Large intestine (tissue), 3 donors: ENCODE data around the gene PCDHA5. TPM values are rescaled to one million over a fixed set of nuclear protein-coding genes. Genes with fewer than 3 reads are reported as not detected.
"Not testable (repeated sequence)": the region's sequence is repeated elsewhere in the genome, so short reads cannot be mapped to it uniquely, and the experiment has no call there.

Source experiments
- DNase-seq, 2 donors: peaks; one replicate each; pipeline versions ENCODE4 v3.0.0 to v3.0.0-alpha.2; 2013
- H3K27ac ChIP-seq: one replicate; pipeline ENCODE4 v1.5.1; 2013; ENCODE audit warnings: low read length
- H3K27me3 ChIP-seq: 2 replicates; pipeline ENCODE4 v1.6.1; 2013; ENCODE audit warnings: low read length; ENCODE audit not compliant: control insufficient read depth, insufficient read depth
- H3K36me3 ChIP-seq: 2 replicates; pipeline ENCODE4 v1.6.1; 2013; ENCODE audit warnings: low read length; ENCODE audit not compliant: control insufficient read depth, insufficient read depth
- H3K4me1 ChIP-seq: one replicate; pipeline ENCODE4 v1.6.1; 2013; ENCODE audit warnings: low read length; ENCODE audit not compliant: control insufficient read depth, insufficient read depth
- H3K4me3 ChIP-seq: one replicate; pipeline ENCODE4 v1.5.1; 2013; ENCODE audit warnings: low read length
- H3K9me3 ChIP-seq: one replicate; pipeline ENCODE4 v1.6.1; 2013; ENCODE audit warnings: mild to moderate bottlenecking, low read depth, low read length, moderate library complexity; ENCODE audit not compliant: control insufficient read depth
- WGBS: methylation state at CpG from one replicate; pipeline ENCODE4 v1.1.5; 2013; ENCODE audit warnings: low lambda C conversion rate; ENCODE audit not compliant: insufficient coverage; 5-methylcytosine and 5-hydroxymethylcytosine counted together
- polyA plus RNA-seq: library from polyadenylated mRNA; unstranded; fragments of 120-200 nt; gene quantifications from one replicate; pipeline ENCODE4 v1.2.1, GENCODE V29; 2013

PCDHA5 gene
- polyA plus RNA-seq, 1 donor, result 0.46 TPM

DNA sequence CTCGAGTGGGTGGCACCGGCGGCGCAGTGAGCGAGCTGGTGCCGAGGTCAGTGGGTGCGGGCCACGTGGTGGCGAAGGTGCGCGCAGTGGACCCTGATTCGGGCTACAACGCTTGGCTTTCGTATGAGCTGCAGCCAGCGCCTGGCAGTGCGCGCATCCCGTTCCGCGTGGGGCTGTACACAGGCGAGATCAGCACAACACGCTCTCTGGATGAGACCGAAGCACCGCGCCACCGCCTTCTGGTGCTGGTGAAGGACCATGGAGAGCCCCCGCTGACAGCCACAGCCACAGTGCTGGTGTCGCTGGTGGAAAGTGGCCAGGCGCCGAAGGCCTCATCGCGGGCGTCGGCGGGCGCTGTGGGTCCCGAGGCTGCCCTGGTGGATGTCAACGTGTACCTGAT, 2.1 kb downstream of the PCDHA5 start:
- no peak for DNase-seq
- no peak overlapping the region for H3K4me3 ChIP-seq
- no peaks in the 10 kb centered on the region for H3K4me1 ChIP-seq
- H3K36me3 ChIP-seq, result no peaks in the 10 kb centered on the region
- peaks cover 30% of the 10 kb centered on the region for H3K9me3 ChIP-seq
- peaks cover 3% of the 10 kb centered on the region for H3K27me3 ChIP-seq
- WGBS, result no CpG with 5 or more reads among the region's 38 CpGs
- H3K27ac ChIP-seq, result no peak overlapping the region

DNA sequence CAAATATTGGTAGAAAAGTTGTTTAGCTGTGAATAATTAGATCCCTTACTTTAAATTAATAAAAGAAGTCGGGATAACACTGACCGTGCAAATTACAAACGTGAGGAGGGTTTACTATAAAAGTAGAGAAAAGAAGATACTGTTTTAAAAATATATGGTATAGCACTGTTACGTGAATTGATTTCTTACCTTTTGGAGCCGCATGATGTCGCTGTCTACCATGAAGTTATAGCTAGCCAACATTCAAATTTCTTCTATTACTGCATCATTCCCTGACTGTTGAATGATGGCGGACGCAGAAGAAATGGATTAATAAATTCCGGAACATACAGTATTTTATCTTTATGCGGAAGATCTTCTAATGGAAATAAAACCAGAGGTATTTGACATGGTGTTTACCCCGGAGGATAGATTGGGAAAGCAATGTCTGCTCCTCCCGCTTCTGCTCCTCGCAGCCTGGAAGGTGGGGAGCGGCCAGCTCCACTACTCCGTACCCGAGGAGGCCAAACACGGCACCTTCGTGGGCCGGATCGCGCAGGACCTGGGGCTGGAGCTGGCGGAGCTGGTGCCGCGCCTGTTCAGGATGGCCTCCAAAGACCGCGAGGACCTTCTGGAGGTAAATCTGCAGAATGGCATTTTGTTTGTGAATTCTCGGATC, 6.4 kb downstream of the PCDHA5 start, which contains the start of gene PCDHA6:
TSS of gene PCDHA6 (plus strand) at position 257 of the 658 bp plus-strand sequence. CDS start at position 389, 132 bp downstream.
- DNase-seq, result no peak
- peaks cover 3% of the 10 kb centered on the region for H3K27me3 ChIP-seq
- 10% methylated on average over 3 of the region's 27 CpGs for WGBS
- peaks cover 36% of the 10 kb centered on the region for H3K9me3 ChIP-seq
- H3K4me3 ChIP-seq, result no peak within 1 kb of the TSS
- no peaks in the 10 kb centered on the region for H3K4me1 ChIP-seq
- no peaks in the 10 kb centered on the region for H3K36me3 ChIP-seq
- no peak within 1 kb of the TSS for H3K27ac ChIP-seq

DNA sequence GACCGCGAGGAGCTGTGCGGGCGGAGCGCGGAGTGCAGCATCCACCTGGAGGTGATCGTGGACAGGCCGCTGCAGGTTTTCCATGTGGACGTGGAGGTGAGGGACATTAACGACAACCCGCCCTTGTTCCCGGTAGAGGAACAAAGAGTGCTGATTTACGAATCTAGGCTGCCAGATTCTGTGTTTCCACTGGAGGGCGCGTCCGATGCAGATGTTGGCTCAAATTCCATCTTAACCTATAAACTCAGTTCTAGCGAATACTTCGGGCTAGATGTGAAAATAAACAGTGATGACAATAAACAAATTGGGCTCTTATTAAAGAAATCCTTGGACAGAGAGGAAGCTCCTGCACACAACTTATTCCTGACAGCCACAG, 6.9 kb downstream of the PCDHA5 start:
- peaks cover 3% of the 10 kb centered on the region for H3K27me3 ChIP-seq
- no peaks in the 10 kb centered on the region for H3K4me1 ChIP-seq
- peaks cover 31% of the 10 kb centered on the region for H3K9me3 ChIP-seq
- no peak for DNase-seq
- no peaks in the 10 kb centered on the region for H3K36me3 ChIP-seq
- no peak overlapping the region for H3K4me3 ChIP-seq
- H3K27ac ChIP-seq, result no peak overlapping the region
- WGBS, result no CpG with 5 or more reads among the region's 18 CpGs

DNA sequence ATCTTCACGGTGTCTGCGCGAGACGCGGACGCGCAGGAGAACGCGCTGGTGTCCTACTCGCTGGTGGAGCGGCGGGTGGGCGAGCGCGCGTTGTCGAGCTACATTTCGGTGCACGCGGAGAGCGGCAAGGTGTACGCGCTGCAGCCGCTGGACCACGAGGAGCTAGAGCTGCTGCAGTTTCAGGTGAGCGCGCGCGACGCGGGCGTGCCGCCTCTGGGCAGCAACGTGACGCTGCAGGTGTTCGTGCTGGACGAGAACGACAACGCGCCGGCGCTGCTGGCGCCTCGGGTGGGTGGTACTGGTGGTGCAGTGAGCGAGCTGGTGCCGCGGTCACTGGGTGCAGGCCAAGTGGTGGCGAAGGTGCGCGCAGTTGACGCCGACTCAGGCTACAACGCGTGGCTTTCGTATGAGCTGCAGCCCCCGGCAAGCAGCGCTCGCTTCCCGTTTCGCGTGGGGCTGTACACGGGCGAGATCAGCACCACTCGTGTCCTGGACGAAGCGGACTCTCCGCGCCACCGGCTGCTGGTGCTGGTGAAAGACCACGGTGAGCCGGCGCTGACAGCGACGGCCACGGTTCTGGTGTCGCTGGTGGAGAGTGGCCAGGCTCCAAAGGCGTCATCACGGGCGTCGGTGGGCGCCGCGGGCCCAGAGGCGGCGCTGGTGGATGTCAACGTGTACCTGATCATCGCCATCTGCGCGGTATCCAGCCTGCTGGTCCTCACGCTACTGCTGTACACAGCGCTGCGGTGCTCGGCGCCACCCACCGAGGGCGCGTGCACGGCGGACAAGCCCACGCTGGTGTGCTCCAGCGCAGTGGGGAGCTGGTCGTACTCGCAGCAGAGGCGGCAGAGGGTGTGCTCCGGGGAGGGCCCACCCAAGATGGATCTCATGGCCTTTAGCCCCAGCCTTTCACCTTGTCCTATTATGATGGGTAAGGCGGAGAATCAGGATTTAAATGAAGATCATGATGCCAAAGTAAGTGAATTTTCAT, 8.4 kb downstream of the PCDHA5 start:
- not testable (repeated sequence) for H3K36me3 ChIP-seq, H3K27me3 ChIP-seq, H3K27ac ChIP-seq, H3K4me3 ChIP-seq, H3K4me1 ChIP-seq
- no CpG with 5 or more reads among the region's 106 CpGs for WGBS
- peak in 1 of 2 donors; percentile 3 for DNase-seq
- H3K9me3 ChIP-seq, result peaks cover 25% of the 10 kb centered on the region

DNA sequence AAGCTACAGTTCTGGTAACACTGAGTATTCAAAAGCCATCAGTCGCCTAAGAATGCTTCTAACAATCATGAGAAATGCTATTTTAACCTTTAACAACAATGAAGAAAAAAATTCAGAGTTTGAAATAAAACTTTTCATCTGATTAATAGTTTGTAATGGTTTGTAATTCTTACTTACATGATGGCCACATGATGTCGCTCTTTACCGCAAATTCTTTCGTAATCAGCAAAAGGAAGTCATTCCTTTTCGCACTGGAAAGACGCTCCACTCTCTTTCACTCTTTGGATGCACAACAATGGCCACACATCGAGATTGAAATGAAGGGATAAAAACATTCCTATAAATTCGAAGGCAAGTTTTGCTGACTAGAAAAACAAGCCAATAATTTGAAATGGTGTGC, 12.6 kb downstream of the PCDHA5 start, which contains the start of gene PCDHA7:
TSS of gene PCDHA7 (plus strand) at position 277 of the 400 bp plus-strand sequence. CDS start at position 392, 115 bp downstream.
- no peak for DNase-seq
- Histone ChIP-seq H3K9me3 (peaks cover 32% of the 10 kb centered on the region), H3K36me3 (no peaks in the 10 kb centered on the region), H3K4me3 (no peak within 1 kb of the TSS), H3K27me3 (peaks cover 3% of the 10 kb centered on the region), H3K27ac (no peak within 1 kb of the TSS), H3K4me1 (no peaks in the 10 kb centered on the region)
- 12% methylated on average over 3 of the region's 8 CpGs for WGBS

DNA sequence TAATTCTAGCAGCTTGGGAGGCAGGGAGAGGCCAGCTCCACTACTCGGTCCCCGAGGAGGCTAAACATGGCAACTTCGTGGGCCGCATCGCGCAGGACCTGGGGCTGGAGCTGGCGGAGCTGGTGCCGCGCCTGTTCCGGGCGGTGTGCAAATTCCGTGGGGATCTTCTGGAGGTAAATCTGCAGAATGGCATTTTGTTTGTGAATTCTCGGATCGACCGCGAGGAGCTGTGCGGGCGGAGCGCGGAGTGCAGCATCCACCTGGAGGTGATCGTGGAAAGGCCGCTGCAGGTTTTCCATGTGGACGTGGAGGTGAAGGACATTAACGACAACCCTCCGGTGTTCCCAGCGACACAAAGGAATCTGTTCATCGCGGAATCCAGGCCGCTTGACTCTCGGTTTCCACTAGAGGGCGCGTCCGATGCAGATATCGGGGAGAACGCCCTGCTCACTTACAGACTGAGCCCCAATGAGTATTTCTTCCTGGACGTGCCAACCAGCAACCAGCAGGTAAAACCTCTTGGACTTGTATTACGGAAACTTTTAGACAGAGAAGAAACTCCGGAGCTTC, 13.1 kb downstream of the PCDHA5 start:
- peaks cover 26% of the 10 kb centered on the region for H3K9me3 ChIP-seq
- not testable (repeated sequence) for H3K27me3 ChIP-seq, DNase-seq, H3K36me3 ChIP-seq, H3K4me1 ChIP-seq, H3K4me3 ChIP-seq, H3K27ac ChIP-seq
- WGBS, result no CpG with 5 or more reads among the region's 38 CpGs

DNA sequence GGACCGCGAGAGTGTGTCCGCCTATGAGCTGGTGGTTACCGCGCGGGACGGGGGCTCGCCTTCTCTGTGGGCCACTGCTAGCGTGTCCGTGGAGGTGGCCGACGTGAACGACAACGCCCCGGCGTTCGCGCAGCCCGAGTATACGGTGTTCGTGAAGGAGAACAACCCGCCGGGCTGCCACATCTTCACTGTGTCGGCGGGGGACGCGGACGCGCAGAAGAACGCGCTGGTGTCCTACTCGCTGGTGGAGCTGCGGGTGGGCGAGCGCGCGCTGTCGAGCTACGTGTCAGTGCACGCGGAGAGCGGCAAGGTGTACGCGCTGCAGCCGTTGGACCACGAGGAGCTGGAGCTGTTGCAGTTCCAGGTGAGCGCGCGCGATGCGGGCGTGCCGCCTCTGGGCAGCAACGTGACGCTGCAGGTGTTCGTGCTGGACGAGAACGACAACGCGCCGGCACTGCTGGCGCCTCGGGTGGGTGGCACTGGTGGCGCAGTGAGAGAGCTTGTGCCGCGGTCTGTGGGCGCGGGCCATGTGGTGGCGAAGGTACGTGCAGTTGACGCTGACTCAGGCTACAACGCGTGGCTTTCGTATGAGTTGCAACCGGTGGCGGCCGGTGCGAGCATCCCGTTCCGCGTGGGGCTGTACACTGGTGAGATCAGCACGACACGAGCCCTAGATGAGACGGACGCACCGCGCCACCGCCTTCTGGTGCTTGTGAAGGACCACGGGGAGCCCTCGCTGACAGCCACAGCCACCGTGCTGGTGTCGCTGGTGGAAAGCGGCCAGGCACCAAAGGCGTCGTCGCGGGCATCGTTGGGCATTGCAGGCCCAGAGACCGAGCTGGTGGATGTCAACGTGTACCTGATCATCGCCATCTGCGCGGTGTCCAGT, 14.5 kb downstream of the PCDHA5 start:
- Histone ChIP-seq H3K27me3 (peaks cover 3% of the 10 kb centered on the region), H3K9me3 (peaks cover 19% of the 10 kb centered on the region), H3K4me1 (no peaks in the 10 kb centered on the region), H3K27ac (no peak overlapping the region), H3K4me3 (no peak overlapping the region), H3K36me3 (no peaks in the 10 kb centered on the region)
- WGBS, result no CpG with 5 or more reads among the region's 103 CpGs
- DNase-seq, result no peak

DNA sequence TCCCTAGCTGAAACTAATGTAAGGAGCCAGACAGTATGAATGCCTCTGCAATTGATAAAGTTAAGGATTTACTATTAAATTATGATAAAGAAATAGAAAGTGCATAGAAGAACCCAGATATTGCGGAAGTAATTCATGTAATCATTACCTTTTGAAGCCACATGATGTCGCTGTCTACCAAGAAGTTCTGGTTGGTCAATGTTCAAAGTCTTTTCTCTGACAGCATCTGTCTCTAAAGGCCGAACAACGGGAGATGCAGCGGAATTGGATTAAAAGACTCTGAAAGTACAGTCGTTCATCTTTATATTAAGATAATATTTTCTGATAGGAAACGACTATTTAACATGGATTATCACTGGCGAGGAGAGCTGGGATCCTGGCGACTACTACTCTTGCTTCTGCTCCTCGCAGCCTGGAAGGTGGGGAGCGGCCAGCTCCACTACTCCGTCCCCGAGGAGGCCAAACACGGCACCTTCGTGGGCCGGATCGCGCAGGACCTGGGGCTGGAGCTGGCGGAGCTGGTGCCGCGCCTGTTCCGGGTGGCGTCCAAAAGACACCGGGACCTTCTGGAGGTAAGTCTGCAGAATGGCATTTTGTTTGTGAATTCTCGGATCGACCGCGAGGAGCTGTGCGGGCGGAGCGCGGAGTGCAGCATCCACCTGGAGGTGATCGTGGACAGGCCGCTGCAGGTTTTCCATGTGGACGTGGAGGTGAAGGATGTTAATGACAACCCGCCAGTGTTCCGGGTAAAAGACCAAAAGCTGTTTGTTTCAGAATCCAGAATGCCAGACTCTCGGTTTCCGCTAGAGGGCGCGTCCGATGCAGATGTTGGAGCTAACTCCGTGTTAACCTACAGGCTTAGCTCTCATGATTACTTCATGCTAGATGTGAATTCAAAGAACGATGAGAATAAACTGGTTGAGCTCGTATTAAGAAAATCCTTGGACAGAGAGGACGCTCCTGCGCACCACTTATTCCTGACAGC, 19.9 kb downstream of the PCDHA5 start, which contains the start of gene PCDHA8:
TSS of gene PCDHA8 (plus strand) at position 210 of the 985 bp plus-strand sequence. CDS start at position 345, 135 bp downstream.
- no peaks in the 10 kb centered on the region for H3K27me3 ChIP-seq
- H3K4me3 ChIP-seq, result no peak within 1 kb of the TSS
- no peak within 1 kb of the TSS for H3K27ac ChIP-seq
- no peaks in the 10 kb centered on the region for H3K36me3 ChIP-seq
- 80% methylated on average over 1 of the region's 47 CpGs for WGBS
- H3K4me1 ChIP-seq, result no peaks in the 10 kb centered on the region
- peaks cover 23% of the 10 kb centered on the region for H3K9me3 ChIP-seq
- no peak for DNase-seq
